Loucy (cell line): Measurements from ENCODE around the gene ACSF2.

ENCODE experiments used
- H2AFZ ChIP-seq: fragments of 200-600 bp; sonication (generic); 2 replicates; pipeline ENCODE4 v1.6.0; 2016; ENCODE audit warnings: antibody characterized with exemption, mild to moderate bottlenecking, low read length, moderate library complexity
- H3F3A ChIP-seq: fragments of 200-600 bp; 2 replicates; pipeline ENCODE4 v1.6.0; 2016; ENCODE audit warnings: antibody characterized with exemption, low read depth, mild to moderate bottlenecking
- H3K27me3 ChIP-seq: fragments of 200-600 bp; sonication (generic); 2 replicates; pipeline ENCODE4 v1.6.1; 2014; ENCODE audit warnings: low read length, mild to moderate bottlenecking; ENCODE audit not compliant: insufficient read depth, poor library complexity, severe bottlenecking
- H3K36me3 ChIP-seq: fragments of 200-600 bp; sonication (generic); 2 replicates; pipeline ENCODE4 v1.6.1; 2016; ENCODE audit warnings: low read length; ENCODE audit not compliant: insufficient read depth
- H3K4me1 ChIP-seq: fragments of 200-600 bp; sonication (generic); 2 replicates; pipeline ENCODE4 v1.5.1; 2014; ENCODE audit warnings: low read length, mild to moderate bottlenecking; ENCODE audit not compliant: insufficient read depth, poor library complexity, severe bottlenecking
- H3K4me2 ChIP-seq: fragments of 200-600 bp; sonication (generic); 2 replicates; pipeline ENCODE4 v1.6.0; 2014; ENCODE audit warnings: antibody characterized with exemption, low read length, low read depth, mild to moderate bottlenecking; ENCODE audit not compliant: poor library complexity, severe bottlenecking
- H3K4me3 ChIP-seq: fragments of 200-600 bp; sonication (generic); 2 replicates; pipeline ENCODE4 v1.5.1; 2014; ENCODE audit warnings: low read length, mild to moderate bottlenecking, mixed read lengths; ENCODE audit not compliant: poor library complexity, severe bottlenecking
- H3K79me2 ChIP-seq: fragments of 200-600 bp; sonication (generic); 2 replicates; pipeline ENCODE4 v1.6.1; 2014; ENCODE audit warnings: low read length; ENCODE audit not compliant: insufficient read depth
- H3K9ac ChIP-seq: fragments of 200-600 bp; sonication (generic); 2 replicates; pipeline ENCODE4 v1.6.0; 2014; ENCODE audit warnings: mild to moderate bottlenecking, low read depth, low read length, moderate library complexity; ENCODE audit not compliant: poor library complexity, severe bottlenecking
- H3K9me2 ChIP-seq: fragments of 200-600 bp; sonication (generic); replicated peaks from 2 replicates; pipeline ENCODE4 v1.6.1; 2016; ENCODE audit warnings: low read depth, low read length, mixed read lengths
- H3K9me3 ChIP-seq: fragments of 200-600 bp; sonication (generic); 2 replicates; pipeline ENCODE4 v1.6.1; 2014; ENCODE audit warnings: mild to moderate bottlenecking, antibody characterized with exemption, low read length, low read depth; ENCODE audit not compliant: insufficient read depth
- H4K20me1 ChIP-seq: fragments of 200-600 bp; sonication (generic); 2 replicates; pipeline ENCODE4 v1.6.0; 2014; ENCODE audit warnings: antibody characterized with exemption, low read length, mild to moderate bottlenecking; ENCODE audit not compliant: insufficient read depth, poor library complexity, severe bottlenecking
- EZH2phosphoT487 ChIP-seq: fragments of 200-600 bp; IDR thresholded peaks from 2 replicates; pipeline ENCODE4 v1.6.1; 2018; ENCODE audit warnings: antibody characterized with exemption, mild to moderate bottlenecking, moderate library complexity, borderline replicate concordance
- TF ChIP-seq, protein P1 (sequence below): fragments of 200-600 bp; sonication (generic); conservative IDR thresholded peaks from 2 replicates; pipeline ENCODE4 v1.5.1; 2014; ENCODE audit warnings: mild to moderate bottlenecking, antibody characterized with exemption, low read length

Gene ACSF2

DNA sequence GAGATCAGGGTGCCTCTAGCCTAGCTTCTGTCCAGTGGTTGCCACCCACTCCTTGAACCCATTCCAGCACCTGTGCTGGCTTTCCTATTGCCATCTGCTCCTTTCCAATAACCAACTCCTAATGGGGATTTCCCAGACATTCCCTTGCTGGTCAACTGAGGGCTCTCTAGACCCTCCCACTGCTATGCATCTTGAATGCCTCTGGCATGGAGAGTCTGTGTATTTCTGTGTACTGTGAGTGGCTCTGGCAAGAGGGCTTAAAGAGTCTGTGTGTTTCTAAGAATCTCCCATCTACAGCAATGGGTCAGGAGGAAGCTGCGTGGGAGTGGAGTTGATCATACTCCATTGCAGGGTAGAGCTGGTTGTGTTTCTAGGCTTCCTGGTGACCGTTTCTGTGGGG is 95.5 kb downstream of the ACSF2 start:
- Histone ChIP-seq H4K20me1 (no peaks in the 10 kb centered on the region), H3F3A (no peaks in the 10 kb centered on the region), H3K4me3 (no peak overlapping the region), H3K4me2 (no peak overlapping the region), H3K27me3 (no peaks in the 10 kb centered on the region), H3K36me3 (no peaks in the 10 kb centered on the region), H3K9me2 (no peaks in the 10 kb centered on the region), H3K9ac (no peak overlapping the region), H3K9me3 (no peaks in the 10 kb centered on the region), H3K4me1 (no peaks in the 10 kb centered on the region), H2AFZ (no peak overlapping the region), H3K79me2 (no peaks in the 10 kb centered on the region)
- TF ChIP-seq EZH2phosphoT487: no peak
- TF ChIP-seq, protein P1, sequence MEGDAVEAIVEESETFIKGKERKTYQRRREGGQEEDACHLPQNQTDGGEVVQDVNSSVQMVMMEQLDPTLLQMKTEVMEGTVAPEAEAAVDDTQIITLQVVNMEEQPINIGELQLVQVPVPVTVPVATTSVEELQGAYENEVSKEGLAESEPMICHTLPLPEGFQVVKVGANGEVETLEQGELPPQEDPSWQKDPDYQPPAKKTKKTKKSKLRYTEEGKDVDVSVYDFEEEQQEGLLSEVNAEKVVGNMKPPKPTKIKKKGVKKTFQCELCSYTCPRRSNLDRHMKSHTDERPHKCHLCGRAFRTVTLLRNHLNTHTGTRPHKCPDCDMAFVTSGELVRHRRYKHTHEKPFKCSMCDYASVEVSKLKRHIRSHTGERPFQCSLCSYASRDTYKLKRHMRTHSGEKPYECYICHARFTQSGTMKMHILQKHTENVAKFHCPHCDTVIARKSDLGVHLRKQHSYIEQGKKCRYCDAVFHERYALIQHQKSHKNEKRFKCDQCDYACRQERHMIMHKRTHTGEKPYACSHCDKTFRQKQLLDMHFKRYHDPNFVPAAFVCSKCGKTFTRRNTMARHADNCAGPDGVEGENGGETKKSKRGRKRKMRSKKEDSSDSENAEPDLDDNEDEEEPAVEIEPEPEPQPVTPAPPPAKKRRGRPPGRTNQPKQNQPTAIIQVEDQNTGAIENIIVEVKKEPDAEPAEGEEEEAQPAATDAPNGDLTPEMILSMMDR: no peak

DNA sequence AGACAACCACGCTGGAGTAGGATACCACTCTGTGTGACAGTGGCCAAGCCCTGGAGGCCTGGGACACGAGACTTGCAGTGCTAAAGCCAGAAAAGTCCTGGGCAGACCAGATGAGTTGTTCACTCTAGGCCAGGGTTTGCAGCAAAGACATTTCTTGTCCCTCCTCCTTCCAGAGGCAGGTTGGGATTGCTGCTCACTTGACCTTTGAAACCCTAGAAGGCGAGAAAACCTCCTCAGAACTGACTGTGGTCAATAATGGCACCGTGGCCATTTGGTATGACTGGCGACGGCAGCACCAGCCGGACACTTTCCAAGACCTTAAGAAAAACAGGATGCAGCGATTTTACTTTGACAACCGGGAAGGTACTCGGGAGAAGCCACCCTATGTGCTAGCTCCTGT is 96.7 kb downstream of the ACSF2 start:
- Histone ChIP-seq H3K4me1 (no peaks in the 10 kb centered on the region), H2AFZ (no peak overlapping the region), H3K9me2 (no peaks in the 10 kb centered on the region), H3K79me2 (no peaks in the 10 kb centered on the region), H3K27me3 (no peaks in the 10 kb centered on the region), H4K20me1 (no peaks in the 10 kb centered on the region), H3K9me3 (no peaks in the 10 kb centered on the region), H3F3A (no peaks in the 10 kb centered on the region), H3K4me2 (no peak overlapping the region), H3K4me3 (no peak overlapping the region), H3K9ac (no peak overlapping the region), H3K36me3 (no peaks in the 10 kb centered on the region)
- TF ChIP-seq, protein P1: no peak
- no peak for TF ChIP-seq EZH2phosphoT487

DNA sequence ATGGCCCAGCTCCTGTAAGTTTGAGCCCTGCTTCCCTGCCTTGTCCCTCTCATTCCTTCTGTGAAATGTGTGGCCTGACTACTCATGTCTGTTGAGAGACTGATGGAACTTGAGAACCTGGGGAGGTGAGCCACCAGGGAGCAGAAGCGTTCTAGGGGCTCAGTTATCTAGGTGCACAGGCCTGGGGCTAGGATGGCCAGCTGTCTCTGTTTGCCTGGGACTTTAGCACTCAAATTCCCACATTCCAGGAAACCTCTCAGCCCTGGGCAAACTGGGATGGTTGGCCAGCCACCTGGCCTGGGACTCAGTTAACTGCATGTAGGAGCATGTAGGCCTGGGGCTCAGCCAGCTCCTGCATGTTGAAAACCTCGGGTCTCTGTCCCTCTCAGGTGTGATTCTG is 97.2 kb downstream of the ACSF2 start:
- Histone ChIP-seq H3K36me3 (no peaks in the 10 kb centered on the region), H2AFZ (no peak overlapping the region), H3K27me3 (no peaks in the 10 kb centered on the region), H4K20me1 (no peaks in the 10 kb centered on the region), H3K79me2 (no peaks in the 10 kb centered on the region), H3K4me1 (no peaks in the 10 kb centered on the region), H3K4me3 (no peak overlapping the region), H3K4me2 (no peak overlapping the region), H3K9ac (no peak overlapping the region), H3K9me2 (no peaks in the 10 kb centered on the region), H3F3A (no peaks in the 10 kb centered on the region), H3K9me3 (no peaks in the 10 kb centered on the region)
- TF ChIP-seq, protein P1: no peak
- no peak for TF ChIP-seq EZH2phosphoT487
